GM21529 (cell line): ENCODE data around the gene PRPF18.

Source experiments
- ATAC-seq: cut with Tn5 transposase; IDR thresholded peaks from one replicate; pipeline ENCODE4 v1.9.1; 2021; ENCODE audit not compliant: unreplicated experiment

Gene PRPF18

GRCh38 chr10:13637303-13637856, 50.6 kb downstream of the PRPF18 start:
- no peak for ATAC-seq

GRCh38 chr10:13637894-13638293, 51.1 kb downstream of the PRPF18 start:
- ATAC-seq, result no peak

- no peak for ATAC-seq
Observed at GRCh38 chr10:13642293-13642692, 55.5 kb downstream of the PRPF18 start.

GRCh38 chr10:13643016-13643415, 56.3 kb downstream of the PRPF18 start:
- ATAC-seq, result no peak

GRCh38 chr10:13644866-13645265, 58.1 kb downstream of the PRPF18 start:
- no peak for ATAC-seq

GRCh38 chr10:13648425-13648824, 61.7 kb downstream of the PRPF18 start:
- no peak for ATAC-seq

- ATAC-seq, result no peak
Observed at GRCh38 chr10:13649844-13650520, 63.2 kb downstream of the PRPF18 start.

GRCh38 chr10:13650961-13651360, 64.2 kb downstream of the PRPF18 start:
- ATAC-seq, result no peak

- no peak for ATAC-seq
Observed at GRCh38 chr10:13651969-13652720, 65.4 kb downstream of the PRPF18 start.

- ATAC-seq, result no peak
Observed at GRCh38 chr10:13652860-13653259, 66.1 kb downstream of the PRPF18 start.

- ATAC-seq, result no peak
Observed at GRCh38 chr10:13654118-13654830, 67.5 kb downstream of the PRPF18 start.

- ATAC-seq, result no peak
Observed at GRCh38 chr10:13654846-13655245, 68.1 kb downstream of the PRPF18 start.

GRCh38 chr10:13656337-13657100, 69.8 kb downstream of the PRPF18 start:
- no peak for ATAC-seq

GRCh38 chr10:13657101-13657680, 70.4 kb downstream of the PRPF18 start:
- no peak for ATAC-seq

- ATAC-seq, result no peak
Observed at GRCh38 chr10:13658264-13658663, 71.5 kb downstream of the PRPF18 start.

- no peak for ATAC-seq
Observed at GRCh38 chr10:13658871-13659685, 72.3 kb downstream of the PRPF18 start.

- ATAC-seq, result no peak
Observed at GRCh38 chr10:13659887-13660550, 73.3 kb downstream of the PRPF18 start.

- no peak for ATAC-seq
Observed at GRCh38 chr10:13660551-13660920, 73.8 kb downstream of the PRPF18 start.

- ATAC-seq, result no peak
Observed at GRCh38 chr10:13661256-13661655, 74.5 kb downstream of the PRPF18 start.
